ENCODE data around the gene MYL5. TPM values are rescaled to one million over a fixed set of nuclear protein-coding genes. Genes with fewer than 3 reads are reported as not detected.
"Not testable (repeated sequence)": the region's sequence is repeated elsewhere in the genome, so short reads cannot be mapped to it uniquely, and the experiment has no call there.

Gene MYL5
- total RNA-seq, 2 experiments from 2014 or later = 14.7 to 17.8 TPM

- ChIA-PET POLR2A (no interaction called here), CTCF (no interaction called here)
- H3K27ac Mint-ChIP-seq = peak overlapping the region; percentile 21
- H3K4me1 Mint-ChIP-seq (ENCODE audit: low read depth) = peaks cover 4% of the 10 kb centered on the region
- intact Hi-C loops (cut with micrococcal nuclease) = no loop called here
- H3K4me3 Mint-ChIP-seq = no peak overlapping the region
- ATAC-seq (no peak), DNase-seq (no peak)
- TF ChIP-seq, protein P1, sequence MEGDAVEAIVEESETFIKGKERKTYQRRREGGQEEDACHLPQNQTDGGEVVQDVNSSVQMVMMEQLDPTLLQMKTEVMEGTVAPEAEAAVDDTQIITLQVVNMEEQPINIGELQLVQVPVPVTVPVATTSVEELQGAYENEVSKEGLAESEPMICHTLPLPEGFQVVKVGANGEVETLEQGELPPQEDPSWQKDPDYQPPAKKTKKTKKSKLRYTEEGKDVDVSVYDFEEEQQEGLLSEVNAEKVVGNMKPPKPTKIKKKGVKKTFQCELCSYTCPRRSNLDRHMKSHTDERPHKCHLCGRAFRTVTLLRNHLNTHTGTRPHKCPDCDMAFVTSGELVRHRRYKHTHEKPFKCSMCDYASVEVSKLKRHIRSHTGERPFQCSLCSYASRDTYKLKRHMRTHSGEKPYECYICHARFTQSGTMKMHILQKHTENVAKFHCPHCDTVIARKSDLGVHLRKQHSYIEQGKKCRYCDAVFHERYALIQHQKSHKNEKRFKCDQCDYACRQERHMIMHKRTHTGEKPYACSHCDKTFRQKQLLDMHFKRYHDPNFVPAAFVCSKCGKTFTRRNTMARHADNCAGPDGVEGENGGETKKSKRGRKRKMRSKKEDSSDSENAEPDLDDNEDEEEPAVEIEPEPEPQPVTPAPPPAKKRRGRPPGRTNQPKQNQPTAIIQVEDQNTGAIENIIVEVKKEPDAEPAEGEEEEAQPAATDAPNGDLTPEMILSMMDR (IDR thresholded peaks at IDR 0.05) = no peak
- no peaks in the 10 kb centered on the region for H3K9me3 Mint-ChIP-seq
- no peaks in the 10 kb centered on the region for H3K27me3 Mint-ChIP-seq
- peaks cover 15% of the 10 kb centered on the region for H3K36me3 Mint-ChIP-seq (ENCODE audit: low read depth)
Observed at GRCh38 chr4:729336-730315, 55.3 kb downstream of the MYL5 start.

DNA sequence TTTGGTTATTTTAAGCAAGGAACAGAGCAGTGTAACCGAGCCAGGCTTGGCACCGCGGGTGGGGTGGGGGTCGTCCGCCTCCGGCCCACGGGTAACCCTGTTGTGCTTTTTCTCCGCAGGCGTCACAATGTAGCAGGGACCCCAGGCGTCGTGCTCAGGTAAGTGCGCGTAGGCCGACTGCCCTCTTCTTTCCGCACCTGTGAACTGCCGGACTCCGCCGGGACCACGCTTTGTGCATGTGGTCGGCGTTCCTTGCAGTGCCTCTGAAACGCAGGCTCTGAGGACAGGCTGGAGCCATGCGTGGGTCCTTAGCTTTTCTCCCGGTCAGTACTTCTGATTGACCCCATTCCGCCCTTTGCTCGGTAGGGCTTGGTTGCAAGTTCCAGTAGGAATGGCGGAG, 56.2 kb downstream of the MYL5 start:
- intact Hi-C loops (cut with micrococcal nuclease) = no loop called here
- H3K27ac Mint-ChIP-seq = no peak overlapping the region
- H3K9me3 Mint-ChIP-seq = no peaks in the 10 kb centered on the region
- TF ChIP-seq, protein P1 (IDR thresholded peaks at IDR 0.05) = no peak
- POLR2A ChIA-PET = no interaction called here
- no peak for ATAC-seq
- CTCF ChIA-PET = no interaction called here
- no peak overlapping the region for H3K4me3 Mint-ChIP-seq
- H3K36me3 Mint-ChIP-seq (ENCODE audit: low read depth) = peaks cover 15% of the 10 kb centered on the region
- H3K4me1 Mint-ChIP-seq (ENCODE audit: low read depth) = peaks cover 2% of the 10 kb centered on the region
- no peaks in the 10 kb centered on the region for H3K27me3 Mint-ChIP-seq
- DNase-seq = no peak

DNA sequence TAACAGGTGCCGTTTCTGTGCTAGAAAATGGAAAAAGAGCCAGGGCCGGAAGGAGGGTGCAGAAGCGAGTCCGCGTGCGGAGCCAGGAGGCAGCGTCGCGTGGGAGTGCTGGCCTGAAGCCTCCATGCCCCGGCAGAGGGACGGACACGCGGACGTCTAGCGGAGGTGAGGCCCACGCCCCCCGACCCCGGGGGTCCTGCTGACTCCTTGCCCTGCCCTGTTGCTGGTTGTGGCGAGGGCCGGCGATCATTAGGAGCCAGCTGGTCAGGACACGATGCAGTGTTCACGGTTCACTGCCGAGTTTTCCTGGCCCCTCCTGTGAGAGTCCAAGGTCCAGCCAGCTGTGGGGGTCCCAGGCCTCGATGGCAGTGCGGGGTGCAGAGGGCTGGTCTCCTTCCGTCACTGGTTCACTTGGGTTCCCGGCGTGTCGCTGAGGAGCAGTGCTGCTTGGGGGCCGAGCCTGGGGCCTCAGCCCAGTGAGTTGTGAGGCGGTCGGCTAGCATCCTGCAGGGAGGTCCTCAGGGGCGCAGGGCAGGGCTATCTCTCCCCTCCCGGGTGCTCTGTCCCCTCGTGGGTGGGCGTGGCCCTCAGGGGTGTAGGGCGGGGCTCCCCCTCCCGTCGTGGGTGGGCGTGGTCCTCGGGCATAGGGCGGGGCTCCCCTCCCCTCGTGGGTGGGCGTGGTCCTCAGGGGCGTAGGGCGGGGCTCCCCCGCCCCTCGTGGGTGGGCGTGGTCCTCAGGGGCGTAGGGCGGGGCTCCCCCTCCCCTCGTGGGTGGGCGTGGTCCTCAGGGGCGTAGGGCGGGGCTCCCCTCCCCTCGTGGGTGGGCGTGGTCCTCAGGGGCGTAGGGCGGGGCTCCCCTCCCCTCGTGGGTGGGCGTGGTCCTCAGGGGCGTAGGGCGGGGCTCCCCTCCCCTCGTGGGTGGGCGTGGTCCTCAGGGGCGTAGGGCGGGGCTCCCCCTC, 56.9 kb downstream of the MYL5 start:
- ATAC-seq = peak; percentile 47
- H3K9me3 Mint-ChIP-seq; CTCF ChIA-PET; H3K4me3 Mint-ChIP-seq; intact Hi-C loops (cut with micrococcal nuclease); H3K4me1 Mint-ChIP-seq (ENCODE audit: low read depth); H3K27ac Mint-ChIP-seq; H3K27me3 Mint-ChIP-seq; POLR2A ChIA-PET: not testable (repeated sequence)
- H3K36me3 Mint-ChIP-seq (ENCODE audit: low read depth) = peaks cover 15% of the 10 kb centered on the region
- DNase-seq = peak; percentile 17

Other genes starting within 250 kb of the MYL5 start
- gene ZNF721, start 175.4 kb upstream of the MYL5 start, total RNA-seq = 10 to 100 TPM; 33.9 to 36.4 TPM
- 10 to 100 TPM; 40.9 to 41.7 TPM for gene PIGG, start 175.3 kb upstream of the MYL5 start, total RNA-seq
- gene TMEM271, start 98.2 kb upstream of the MYL5 start, total RNA-seq = not detected
- 10 to 100 TPM; 11.4 to 13.9 TPM for gene PDE6B, start 49.0 kb upstream of the MYL5 start, total RNA-seq
- gene ATP5ME, start 266 bp upstream of the MYL5 start, total RNA-seq = 100 to 1,000 TPM; 221 to 234 TPM
- under 1 TPM in 1 of 2 experiments, not detected in 1; 0.23 TPM for gene SLC49A3, start 14.6 kb downstream of the MYL5 start, total RNA-seq
- gene PCGF3, start 31.3 kb downstream of the MYL5 start, total RNA-seq = 10 to 100 TPM; 23.9 to 25.6 TPM
- not detected for gene CPLX1, start 151.6 kb downstream of the MYL5 start, total RNA-seq

Data from activated CD8-positive, alpha-beta T cell treated with anti-CD3 and anti-CD28 coated beads for 36 hours (primary cell).